Stimulated activated CD8-positive, alpha-beta memory T cell treated with anti-CD3 and anti-CD28 coated beads, Interleukin-15, amount 100 ng/mL, for 48 hours (primary cell): ENCODE data around the gene AMBRA1.

Experiments
- DNase-seq, 2 donors: peaks; one replicate each; pipeline ENCODE4 v3.0.0-alpha.2; 2020; ENCODE audit warnings: low read depth in 2 of 2

Gene AMBRA1

GRCh38 chr11:46570790-46571398 is 22.9 kb downstream of the AMBRA1 start:
- DNase-seq = no peak

GRCh38 chr11:46565232-46565840 is 28.5 kb downstream of the AMBRA1 start:
- DNase-seq = no peak

- DNase-seq = no peak
These were observed 29.4 kb downstream of the AMBRA1 start for GRCh38 chr11:46564459-46564858.

- DNase-seq = no peak
These were observed 31.3 kb downstream of the AMBRA1 start for GRCh38 chr11:46562527-46562926.

GRCh38 chr11:46560300-46560991 is 33.4 kb downstream of the AMBRA1 start:
- DNase-seq = no peak

- no peak for DNase-seq
These were observed 34.0 kb downstream of the AMBRA1 start for GRCh38 chr11:46559815-46560214.

GRCh38 chr11:46557684-46558151 is 36.1 kb downstream of the AMBRA1 start:
- no peak for DNase-seq

- no peak for DNase-seq
These were observed 38.4 kb downstream of the AMBRA1 start for GRCh38 chr11:46555267-46556054.

- DNase-seq = no peak
These were observed 39.3 kb downstream of the AMBRA1 start for GRCh38 chr11:46554213-46555147.

- no peak for DNase-seq
These were observed 40.0 kb downstream of the AMBRA1 start for GRCh38 chr11:46553814-46554212.

- no peak for DNase-seq
These were observed 42.6 kb downstream of the AMBRA1 start for GRCh38 chr11:46551261-46551660.

GRCh38 chr11:46547579-46547978 is 46.2 kb downstream of the AMBRA1 start:
- no peak for DNase-seq

- DNase-seq = no peak
These were observed 50.3 kb downstream of the AMBRA1 start for GRCh38 chr11:46543564-46543963.

- no peak for DNase-seq
These were observed 52.0 kb downstream of the AMBRA1 start for GRCh38 chr11:46541593-46542371.

GRCh38 chr11:46540807-46541206 is 53.0 kb downstream of the AMBRA1 start:
- no peak for DNase-seq

GRCh38 chr11:46537537-46538295 is 56.1 kb downstream of the AMBRA1 start:
- peak; percentile 19 to 21 for DNase-seq

GRCh38 chr11:46537121-46537520 is 56.7 kb downstream of the AMBRA1 start:
- DNase-seq = no peak

GRCh38 chr11:46535688-46536087 is 58.1 kb downstream of the AMBRA1 start:
- no peak for DNase-seq

GRCh38 chr11:46534711-46535110 is 59.1 kb downstream of the AMBRA1 start:
- no peak for DNase-seq
